ENCODE data around the gene PLPP3.

PLPP3 gene

DNA sequence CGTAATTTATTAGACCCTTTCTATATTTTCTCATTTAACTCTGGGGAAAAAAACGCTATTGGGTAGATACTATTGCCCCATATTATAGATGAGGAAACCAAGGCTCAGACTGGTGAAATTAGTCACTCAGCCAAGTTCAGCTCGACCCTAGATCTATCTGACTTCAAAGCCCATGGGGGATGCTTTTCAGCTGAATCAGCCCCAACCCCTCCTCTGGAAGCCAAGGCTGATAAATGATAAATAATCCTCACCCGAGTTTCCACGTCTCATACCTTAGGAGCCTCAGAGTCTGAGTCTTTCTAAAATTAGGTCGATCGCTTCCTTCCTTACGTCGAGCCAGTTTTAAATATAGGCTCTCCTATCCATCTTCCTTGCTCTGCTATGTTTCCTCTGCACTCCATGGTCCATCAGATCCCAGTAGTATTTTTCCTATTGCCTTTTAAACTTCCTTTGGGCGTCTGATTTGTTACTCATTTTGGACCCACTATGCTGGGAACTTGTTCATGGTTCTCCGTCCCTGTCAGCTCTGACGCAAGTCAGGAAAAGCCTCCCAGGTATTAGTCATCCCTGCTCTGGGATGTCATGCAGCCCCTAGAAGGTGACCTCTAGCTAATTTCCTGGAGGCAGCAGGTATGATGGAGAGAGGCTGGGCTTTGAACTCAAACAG lies 122.8 kb downstream of the PLPP3 start:
- no peak for DNase-seq

DNA sequence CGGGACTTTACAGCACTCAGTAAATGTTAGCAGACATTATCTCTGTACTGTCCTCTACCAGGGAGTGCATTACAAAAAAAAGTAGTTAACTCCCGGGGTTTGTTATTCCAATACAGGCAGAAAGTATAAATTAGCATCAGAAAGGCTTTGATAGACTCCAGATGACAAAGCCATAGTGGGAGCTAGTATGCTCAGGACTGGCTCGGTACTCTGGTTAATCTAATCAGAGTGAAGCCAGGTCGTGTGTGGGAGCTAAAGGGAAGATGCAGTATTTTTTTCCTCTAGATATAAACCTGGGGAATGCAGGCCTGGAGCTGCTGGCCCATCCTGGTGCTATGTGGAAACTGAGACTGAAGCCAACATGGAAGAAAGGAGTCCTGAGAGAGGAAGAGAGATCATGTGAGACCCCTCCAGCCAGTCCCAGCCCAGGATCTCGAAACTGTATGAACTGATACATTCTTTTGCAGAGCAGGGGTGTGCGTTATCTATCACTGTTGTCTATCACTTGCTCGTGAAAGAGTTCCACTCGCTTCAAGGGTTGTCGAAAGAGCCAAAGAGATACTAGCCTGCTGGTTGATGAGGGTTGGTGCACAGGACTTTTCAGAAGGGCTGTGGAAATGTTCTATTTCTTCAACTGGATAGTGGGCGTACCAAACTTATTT lies 125.8 kb downstream of the PLPP3 start:
- DNase-seq: no peak

DNA sequence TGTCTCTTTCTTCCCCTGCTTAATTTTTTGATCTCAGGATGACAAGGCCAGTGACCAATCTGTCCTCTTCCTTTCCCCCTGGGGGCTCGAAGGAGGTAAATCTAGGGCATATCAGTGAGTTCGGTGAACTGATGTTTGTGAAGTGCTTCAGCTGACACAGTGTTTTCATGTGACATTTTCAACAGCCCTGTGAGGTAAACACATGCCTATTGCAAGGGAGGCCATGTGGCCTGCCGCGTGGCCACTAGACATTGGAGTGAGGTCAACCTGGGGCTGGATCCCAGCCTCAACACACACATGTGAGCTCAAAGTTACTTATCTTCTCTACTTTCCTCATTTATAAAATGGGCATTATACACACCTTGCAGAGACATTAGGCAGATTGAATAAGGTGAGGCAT lies 126.3 kb downstream of the PLPP3 start:
- no peak for DNase-seq

DNA sequence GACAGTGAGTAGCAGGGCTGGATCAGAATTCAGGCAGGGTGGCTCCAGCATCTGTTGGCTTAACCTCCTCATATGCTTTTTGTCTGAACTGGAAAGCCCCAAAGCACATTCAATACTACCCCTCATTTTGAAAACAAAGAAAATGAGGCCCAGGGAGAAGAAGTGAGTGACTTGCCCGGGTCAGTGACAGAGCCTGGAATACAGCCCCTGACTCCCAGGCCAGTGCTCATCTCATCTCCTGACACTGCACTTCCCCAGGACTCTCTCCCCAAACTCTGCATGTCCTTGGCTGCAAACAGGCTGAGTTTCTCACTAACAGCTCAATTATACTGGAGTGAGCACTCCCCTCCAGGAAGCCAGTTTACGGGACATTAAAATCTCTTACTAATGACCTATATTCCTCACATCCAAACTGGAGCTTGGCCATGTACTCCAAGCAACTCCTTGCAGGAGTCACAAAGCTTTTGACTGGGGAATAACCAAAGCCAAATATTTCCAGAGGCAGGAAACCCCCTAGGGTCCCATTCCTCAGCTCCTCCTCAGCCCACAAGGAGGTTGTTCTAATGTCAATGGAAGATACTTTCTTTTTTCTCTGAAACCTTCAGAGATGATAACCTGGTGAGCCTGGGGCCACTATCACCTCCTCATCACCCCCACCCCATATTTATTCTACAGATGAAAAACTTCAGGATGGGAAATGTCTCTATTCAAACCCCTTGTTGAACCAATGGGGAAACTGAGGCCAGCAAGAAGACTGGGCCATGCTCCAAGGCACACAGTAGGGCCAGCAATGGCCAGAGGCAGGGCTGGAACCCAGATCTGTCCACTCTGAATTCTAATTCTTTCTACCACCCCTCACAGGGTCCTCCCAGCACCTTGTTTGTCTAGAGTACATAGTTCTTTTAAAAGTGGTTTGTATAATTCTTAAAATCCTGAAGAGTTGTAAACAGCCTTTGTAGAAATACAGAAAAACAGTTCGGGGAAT lies 127.0 kb downstream of the PLPP3 start:
- no peak for DNase-seq

DNA sequence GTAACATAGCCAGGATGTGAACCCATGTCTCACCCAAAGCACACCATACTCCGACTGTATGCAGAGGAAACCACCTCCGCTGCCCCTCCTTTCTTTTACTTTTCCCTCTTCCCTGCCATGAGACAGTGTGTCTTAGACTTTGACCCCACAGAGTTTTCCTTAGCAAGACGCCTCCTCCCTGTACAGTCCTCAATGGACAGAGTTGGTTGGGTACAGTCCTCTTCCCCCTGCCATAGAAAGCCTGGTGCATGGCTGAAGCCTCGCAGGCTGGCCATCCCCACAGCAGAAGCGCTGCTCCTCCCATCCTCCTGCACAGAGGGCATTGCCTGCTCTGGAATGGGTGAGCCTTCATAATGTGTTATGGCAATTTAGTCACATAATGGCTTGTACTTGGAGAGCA lies 127.9 kb downstream of the PLPP3 start:
- DNase-seq: no peak

DNA sequence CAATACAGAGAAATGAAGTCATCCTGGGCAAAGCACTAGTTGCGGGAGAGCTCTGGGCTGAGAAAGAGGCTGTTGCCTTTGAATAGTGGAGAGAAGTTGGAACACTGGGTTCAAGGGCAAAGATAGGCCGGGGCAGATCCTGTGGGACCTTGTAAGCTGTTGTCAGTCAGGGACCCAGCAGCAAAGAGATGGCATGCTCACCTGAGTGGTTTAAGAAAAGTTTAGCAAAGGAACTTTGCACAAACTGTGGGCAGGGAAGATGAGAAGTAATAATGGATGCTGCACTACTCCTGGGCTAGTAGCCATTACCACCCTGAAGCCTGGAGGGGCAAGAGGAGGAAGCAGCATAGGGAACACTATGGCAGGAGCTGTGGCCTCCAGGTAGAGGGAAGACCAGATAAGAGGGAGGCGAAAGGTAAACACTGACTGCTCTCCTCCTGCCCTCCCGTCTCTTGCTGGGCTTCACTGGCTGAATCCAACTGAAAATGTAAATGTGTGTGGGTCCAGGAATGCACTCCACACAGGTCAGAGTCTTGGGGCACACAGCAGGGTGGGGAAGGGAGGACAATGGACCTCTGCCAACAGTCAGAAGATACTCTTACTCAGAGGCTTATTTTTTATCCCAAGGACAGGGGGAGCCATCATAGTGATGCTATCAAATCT lies 129.2 kb downstream of the PLPP3 start:
- DNase-seq: no peak

DNA sequence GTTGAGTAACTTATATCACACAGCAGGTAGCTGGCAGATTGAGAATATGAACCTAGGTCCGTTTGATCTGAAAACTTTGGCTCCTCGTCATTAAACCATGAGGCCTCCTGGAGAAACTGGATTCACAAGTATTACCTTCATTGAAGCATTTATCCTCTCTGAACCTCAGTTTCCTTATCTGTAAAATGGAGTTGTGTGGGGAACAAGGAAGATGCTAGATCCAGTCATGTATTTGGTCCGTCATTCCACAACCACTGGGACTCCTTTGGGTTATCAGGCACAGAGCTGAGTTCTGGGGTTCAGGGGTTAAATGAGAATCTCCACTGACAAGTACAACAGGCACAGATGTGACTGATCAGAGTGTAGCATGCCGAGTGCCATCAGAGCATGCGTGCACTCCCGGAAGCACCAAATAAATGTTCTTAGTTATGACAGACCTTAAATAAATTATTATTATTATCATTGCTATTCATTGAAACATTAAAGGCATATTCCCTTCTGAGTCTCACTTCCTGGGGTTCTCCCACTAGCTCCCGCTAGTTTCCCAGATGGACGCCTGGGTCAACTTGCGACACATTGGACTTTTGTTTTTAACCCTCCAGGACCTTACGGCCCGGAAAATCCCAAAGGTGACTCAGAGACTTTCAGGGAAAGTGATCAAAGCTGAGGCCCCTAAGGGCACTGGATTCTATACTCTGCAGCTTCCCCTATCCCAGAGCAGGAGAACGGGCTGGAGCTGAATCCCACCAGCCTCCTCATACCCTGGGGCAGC lies 130.6 kb downstream of the PLPP3 start:
- DNase-seq: no peak

DNA sequence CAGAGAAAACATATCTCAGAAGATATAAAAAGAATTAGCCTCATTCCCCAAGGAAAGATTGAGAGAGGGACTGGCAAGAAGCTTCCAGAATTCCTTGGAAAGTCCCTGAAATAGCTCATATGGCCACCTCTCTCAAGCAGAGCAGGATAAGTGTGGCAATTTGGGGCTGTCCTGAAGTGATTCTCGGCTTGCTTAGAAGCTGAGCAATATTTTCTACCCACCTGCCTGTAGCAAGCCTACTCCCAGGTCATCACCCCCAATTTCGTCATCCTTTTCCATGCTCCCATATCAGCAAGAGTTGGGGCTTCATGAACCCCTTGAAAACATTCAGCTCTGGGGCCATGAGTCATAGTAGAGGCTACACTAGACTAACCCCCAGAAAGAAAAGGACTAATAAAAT lies 131.5 kb downstream of the PLPP3 start:
- no peak for DNase-seq

DNA sequence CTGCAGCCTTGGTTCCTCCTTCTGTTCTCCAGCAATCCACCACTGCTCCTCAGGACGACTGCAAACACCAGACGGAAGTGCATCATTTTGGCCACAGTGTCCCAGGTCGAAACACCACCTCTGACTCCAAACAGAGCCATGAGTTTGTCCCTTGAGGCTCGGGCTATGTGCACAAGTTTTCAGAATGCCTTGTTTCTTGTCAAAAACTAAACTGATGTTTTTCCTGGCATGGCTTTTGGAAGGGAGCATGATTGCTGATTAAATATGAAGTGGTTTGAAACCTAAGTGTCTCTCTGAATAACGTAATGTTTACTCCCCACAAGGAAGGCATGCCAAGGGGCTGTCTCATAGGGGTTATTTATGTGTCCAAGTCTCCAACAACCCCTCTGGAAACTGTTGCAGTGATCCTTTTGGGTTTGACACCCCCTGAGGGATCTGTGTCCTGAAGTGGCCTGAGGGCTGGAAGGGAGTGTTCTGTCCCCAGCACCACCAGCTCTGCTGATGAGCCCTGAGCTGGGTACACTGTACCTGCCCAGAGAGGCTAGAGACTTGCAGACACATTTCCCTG lies 132.7 kb downstream of the PLPP3 start:
- DNase-seq: no peak

DNA sequence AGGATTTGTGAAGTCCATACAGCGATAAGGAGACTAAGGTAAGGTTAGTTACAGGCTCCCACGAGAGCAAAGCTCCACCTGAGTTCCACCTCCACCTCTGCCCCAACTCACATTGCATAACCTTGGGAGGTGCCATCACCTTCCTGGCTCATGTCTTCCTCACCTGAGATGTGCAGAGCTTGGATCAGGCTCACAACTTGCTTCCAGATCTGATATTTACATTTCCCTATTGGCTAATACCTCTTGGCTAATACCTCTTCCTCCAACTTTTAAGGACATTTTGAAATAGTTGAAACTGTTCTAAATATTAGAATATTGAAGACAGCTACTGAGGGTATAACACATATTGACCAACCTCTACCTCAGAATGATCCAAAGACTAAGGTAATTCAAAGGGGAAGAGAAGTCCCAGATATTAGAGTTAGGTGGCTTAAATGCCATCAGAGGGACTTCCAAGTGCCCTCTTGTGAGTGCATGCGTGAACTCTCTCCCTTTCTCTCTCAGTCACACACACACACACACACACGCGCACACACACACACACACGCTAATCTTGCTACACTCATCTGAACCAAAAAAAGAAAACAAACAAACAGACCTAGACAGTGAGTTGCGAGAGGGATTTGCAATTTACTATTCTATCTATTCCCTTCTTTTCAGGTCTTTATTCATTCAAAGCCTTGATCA lies 134.3 kb downstream of the PLPP3 start:
- DNase-seq: no peak

Measured in stimulated activated CD4-positive, alpha-beta T cell treated with anti-CD3 and anti-CD28 coated beads, Interleukin-4, amount 100 ng/mL, for 1 hour (primary cell).